Measurements from ENCODE around the gene CRK.
"Not testable (repeated sequence)": the region's sequence is repeated elsewhere in the genome, so short reads cannot be mapped to it uniquely, and the experiment has no call there.

CRK gene

GRCh38 chr17:1462164-1463112 is 6.4 kb upstream of the CRK start:
- DNase-seq, result no peak

- DNase-seq, result no peak
These were observed 5.3 kb upstream of the CRK start for GRCh38 chr17:1461198-1461944.

- DNase-seq, result no peak
These were observed 4.2 kb upstream of the CRK start for GRCh38 chr17:1460233-1460632.

DNA sequence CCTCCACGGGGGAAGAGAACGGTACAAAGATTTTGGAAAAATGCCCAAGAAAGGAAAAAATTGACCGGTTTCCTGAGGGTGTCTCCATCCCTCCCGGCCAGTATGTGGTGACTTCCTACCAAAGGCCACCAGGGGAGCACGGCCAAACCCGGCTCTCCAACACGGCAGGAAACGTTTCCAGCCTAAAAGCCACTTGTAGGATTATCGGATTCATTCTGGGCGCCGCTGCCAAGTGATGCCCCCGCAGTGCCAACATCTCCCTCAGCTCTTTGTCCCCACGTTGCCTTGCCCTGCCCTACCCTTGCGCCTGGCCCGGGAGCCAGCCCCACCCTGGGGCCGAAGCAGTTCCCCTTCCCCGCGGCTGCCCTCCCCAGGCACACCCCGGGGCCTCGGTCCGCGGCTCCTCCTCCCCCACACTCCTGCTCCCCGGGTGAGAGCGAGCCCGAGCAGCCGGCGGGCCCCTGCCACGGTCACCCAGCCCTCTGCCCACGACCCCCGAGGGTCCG is 688 bp downstream of the CRK start:
- DNase-seq, result peak; percentile 32

- DNase-seq, result no peak
These were observed 1.5 kb downstream of the CRK start for GRCh38 chr17:1454541-1454940.

GRCh38 chr17:1453694-1454093 is 2.3 kb downstream of the CRK start:
- DNase-seq, result not testable (repeated sequence)

GRCh38 chr17:1452836-1453235 is 3.2 kb downstream of the CRK start:
- no peak for DNase-seq

GRCh38 chr17:1450261-1450660 is 5.8 kb downstream of the CRK start:
- not testable (repeated sequence) for DNase-seq

- DNase-seq, result no peak
These were observed 6.5 kb downstream of the CRK start for GRCh38 chr17:1449412-1449967.

- no peak for DNase-seq
These were observed 9.0 kb downstream of the CRK start for GRCh38 chr17:1447052-1447451.

- no peak for DNase-seq
These were observed 9.8 kb downstream of the CRK start for GRCh38 chr17:1446201-1446600.

- DNase-seq, result not testable (repeated sequence)
These were observed 10.3 kb downstream of the CRK start for GRCh38 chr17:1445695-1446094.

GRCh38 chr17:1442721-1443120 is 13.3 kb downstream of the CRK start:
- DNase-seq, result not testable (repeated sequence)

DNA sequence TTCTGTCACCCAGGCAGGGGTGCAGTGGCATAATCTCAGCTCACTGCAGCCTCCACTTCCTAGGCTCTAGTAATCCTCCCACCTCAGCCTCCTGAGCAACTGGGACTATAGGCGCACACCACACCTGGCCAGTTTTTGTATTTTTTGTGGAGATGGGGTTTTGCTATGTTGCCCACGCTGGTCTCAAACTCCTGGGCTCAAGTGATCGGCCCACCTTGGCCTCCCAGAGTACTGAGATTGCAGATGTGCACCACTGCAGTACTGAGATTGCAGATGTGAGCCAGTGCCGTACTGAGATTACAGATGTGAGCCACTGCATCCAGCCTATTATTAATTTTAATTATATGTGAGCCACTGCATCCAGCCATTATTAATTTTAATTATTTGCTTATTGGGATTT is 13.8 kb downstream of the CRK start:
- DNase-seq, result no peak

GRCh38 chr17:1440921-1441320 is 15.1 kb downstream of the CRK start:
- no peak for DNase-seq

DNA sequence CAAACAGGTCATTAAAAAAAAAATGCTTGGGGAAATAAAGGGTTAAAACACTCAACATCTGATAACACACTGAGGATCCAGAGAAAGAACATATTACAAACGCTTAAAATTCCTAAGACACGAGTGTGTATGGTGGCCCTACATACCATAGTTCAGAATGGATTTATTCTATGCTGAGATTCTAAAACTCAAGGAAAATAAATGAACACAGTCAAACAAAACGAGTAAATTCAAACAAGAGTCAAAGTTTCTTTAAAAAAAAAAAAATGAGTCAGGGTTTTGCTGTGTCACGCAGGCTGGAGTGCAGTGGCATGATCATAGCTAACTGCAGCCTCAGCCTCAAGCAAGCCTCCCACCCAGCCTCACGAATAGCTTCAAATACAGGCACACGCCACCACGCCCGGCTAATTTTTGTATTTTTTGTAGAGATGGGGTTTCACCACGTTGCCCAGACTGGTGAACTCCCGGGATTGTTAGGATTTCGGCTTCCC is 17.4 kb downstream of the CRK start:
- DNase-seq, result no peak

- no peak for DNase-seq
These were observed 20.7 kb downstream of the CRK start for GRCh38 chr17:1435326-1435725.

DNA sequence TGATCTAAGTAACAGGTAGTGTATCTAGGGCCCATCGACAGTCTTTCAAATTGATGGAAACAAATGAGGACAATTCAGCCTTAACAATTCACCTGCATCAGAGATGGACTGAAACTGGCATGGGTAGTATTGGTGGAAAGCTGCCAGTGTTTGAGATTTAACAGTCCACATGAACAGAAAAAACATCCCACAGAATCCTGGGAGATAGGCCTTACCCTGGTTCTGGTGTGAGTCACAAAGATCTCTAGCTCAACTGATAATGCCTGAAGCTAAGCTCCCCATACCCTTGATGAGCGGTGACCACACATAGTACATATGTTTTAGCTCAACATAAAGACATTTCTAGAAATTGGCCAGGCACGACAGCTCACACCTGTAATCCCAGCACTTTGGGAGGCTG is 21.9 kb downstream of the CRK start:
- no peak for DNase-seq

DNA sequence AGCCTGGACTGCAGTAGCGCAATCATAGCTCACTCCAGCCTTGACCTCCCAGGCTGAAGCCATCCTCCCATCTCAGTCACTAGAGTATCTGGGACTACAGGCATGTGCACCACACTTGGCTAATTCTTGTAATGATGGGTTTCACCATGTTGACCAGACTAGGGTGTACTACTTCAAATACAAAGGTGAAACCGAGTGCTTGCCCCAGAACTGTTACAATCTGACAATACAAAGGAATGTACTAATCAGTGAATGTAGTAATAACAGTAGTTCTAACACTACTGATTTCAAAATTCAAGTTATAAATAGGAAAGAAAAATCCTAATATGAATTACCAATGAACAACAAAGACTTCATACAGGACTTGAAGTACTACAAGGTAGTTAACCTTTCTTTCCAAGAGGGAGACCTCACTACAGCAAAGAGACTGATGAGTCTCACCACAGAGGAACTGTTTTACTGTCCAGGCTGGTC is 24.4 kb downstream of the CRK start:
- DNase-seq, result no peak

DNA sequence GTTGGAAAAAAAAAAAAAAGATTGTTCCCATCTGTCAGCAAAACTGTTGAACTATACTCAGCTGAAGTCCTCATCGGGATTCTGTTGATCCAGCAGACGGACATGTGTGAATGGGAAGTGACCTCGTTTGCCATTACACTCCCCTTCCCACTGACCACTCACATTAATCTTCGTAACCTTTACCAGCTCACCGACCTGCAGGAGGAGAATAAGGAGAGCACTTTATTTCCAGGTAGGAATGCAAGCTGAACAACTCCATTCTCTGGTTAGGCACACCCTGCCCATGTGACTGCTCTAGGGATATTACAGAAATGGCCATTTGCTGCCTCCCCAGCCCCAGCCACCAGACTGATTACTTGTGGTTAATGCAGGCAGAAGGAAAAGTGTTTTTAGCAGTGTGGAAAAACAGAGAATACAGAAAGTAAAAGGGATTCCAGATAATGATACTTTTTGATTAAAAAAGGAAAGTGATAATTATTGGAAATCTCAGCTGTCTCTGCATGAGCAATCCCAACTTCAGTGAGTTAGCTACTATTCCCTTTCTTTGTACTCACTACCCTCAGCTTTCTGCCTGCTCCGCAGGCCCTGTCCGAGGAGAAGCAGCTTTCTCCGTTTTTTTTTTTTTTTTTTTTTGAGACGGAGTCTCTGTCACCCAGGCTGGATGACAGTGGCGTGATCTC is 32.4 kb downstream of the CRK start:
- no peak for DNase-seq

GRCh38 chr17:1422885-1423284 is 33.1 kb downstream of the CRK start:
- no peak for DNase-seq

- no peak for DNase-seq
These were observed 34.6 kb downstream of the CRK start for GRCh38 chr17:1421470-1421869.

- no peak for DNase-seq
These were observed 35.1 kb downstream of the CRK start for GRCh38 chr17:1420981-1421380.

Data from stimulated activated CD4-positive, alpha-beta T cell treated with anti-CD3 and anti-CD28 coated beads, Interleukin-1b, Interleukin-23, amount 100 ng/mL, for 48 hours (primary cell).